Measurements from ENCODE around the gene EPN2.

GRCh38 chr17:19320876-19321275, 83.7 kb downstream of the EPN2 start:
- TF ChIP-seq, protein P1, sequence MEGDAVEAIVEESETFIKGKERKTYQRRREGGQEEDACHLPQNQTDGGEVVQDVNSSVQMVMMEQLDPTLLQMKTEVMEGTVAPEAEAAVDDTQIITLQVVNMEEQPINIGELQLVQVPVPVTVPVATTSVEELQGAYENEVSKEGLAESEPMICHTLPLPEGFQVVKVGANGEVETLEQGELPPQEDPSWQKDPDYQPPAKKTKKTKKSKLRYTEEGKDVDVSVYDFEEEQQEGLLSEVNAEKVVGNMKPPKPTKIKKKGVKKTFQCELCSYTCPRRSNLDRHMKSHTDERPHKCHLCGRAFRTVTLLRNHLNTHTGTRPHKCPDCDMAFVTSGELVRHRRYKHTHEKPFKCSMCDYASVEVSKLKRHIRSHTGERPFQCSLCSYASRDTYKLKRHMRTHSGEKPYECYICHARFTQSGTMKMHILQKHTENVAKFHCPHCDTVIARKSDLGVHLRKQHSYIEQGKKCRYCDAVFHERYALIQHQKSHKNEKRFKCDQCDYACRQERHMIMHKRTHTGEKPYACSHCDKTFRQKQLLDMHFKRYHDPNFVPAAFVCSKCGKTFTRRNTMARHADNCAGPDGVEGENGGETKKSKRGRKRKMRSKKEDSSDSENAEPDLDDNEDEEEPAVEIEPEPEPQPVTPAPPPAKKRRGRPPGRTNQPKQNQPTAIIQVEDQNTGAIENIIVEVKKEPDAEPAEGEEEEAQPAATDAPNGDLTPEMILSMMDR (conservative IDR thresholded peaks at IDR 0.05; ENCODE audit: low read length) = no peak
- TF ChIP-seq EZH2phosphoT487 (IDR thresholded peaks at IDR 0.05; ENCODE audit: borderline replicate concordance, low read depth, low read length) = no peak

Data from OCI-LY7 (cell line).